Stimulated activated CD8-positive, alpha-beta memory T cell treated with anti-CD3 and anti-CD28 coated beads, Interleukin-15, amount 100 ng/mL, for 1 hour (primary cell): ENCODE data around the gene DPF1.

Experiments used
- DNase-seq: peaks from one replicate; pipeline ENCODE4 v3.0.0-alpha.2; 2020; ENCODE audit warnings: low read depth

Gene DPF1

GRCh38 chr19:38221421-38221820 is 2.6 kb downstream of the DPF1 start:
- DNase-seq = no peak

- DNase-seq = no peak
Measured at GRCh38 chr19:38219221-38219620, 4.8 kb downstream of the DPF1 start.

GRCh38 chr19:38218204-38218603 is 5.8 kb downstream of the DPF1 start:
- DNase-seq = no peak

- DNase-seq = no peak
Measured at GRCh38 chr19:38216785-38217641, 7.0 kb downstream of the DPF1 start.

- peak; percentile 20 for DNase-seq
Measured at GRCh38 chr19:38213911-38214625, 10.0 kb downstream of the DPF1 start.

GRCh38 chr19:38213469-38213868 is 10.6 kb downstream of the DPF1 start:
- no peak for DNase-seq

GRCh38 chr19:38211766-38212165 is 12.3 kb downstream of the DPF1 start:
- DNase-seq = no peak

- no peak for DNase-seq
Measured at GRCh38 chr19:38211151-38211591, 12.9 kb downstream of the DPF1 start.

- DNase-seq = no peak
Measured at GRCh38 chr19:38210458-38210987, 13.5 kb downstream of the DPF1 start.

- no peak for DNase-seq
Measured at GRCh38 chr19:38209671-38210457, 14.2 kb downstream of the DPF1 start.

GRCh38 chr19:38209152-38209551 is 14.9 kb downstream of the DPF1 start:
- no peak for DNase-seq

GRCh38 chr19:38208571-38208970 is 15.5 kb downstream of the DPF1 start:
- no peak for DNase-seq

GRCh38 chr19:38207543-38207942 is 16.5 kb downstream of the DPF1 start:
- DNase-seq = no peak

- no peak for DNase-seq
Measured at GRCh38 chr19:38206928-38207327, 17.1 kb downstream of the DPF1 start.

- DNase-seq = no peak
Measured at GRCh38 chr19:38206006-38206745, 17.8 kb downstream of the DPF1 start.

- no peak for DNase-seq
Measured at GRCh38 chr19:38204728-38205127, 19.3 kb downstream of the DPF1 start.

GRCh38 chr19:38204096-38204495 is 19.9 kb downstream of the DPF1 start:
- no peak for DNase-seq

GRCh38 chr19:38203197-38203596 is 20.8 kb downstream of the DPF1 start:
- no peak for DNase-seq

GRCh38 chr19:38202504-38202903 is 21.5 kb downstream of the DPF1 start:
- no peak for DNase-seq

- DNase-seq = no peak
Measured at GRCh38 chr19:38201731-38202130, 22.3 kb downstream of the DPF1 start.

GRCh38 chr19:38199340-38199739 is 24.7 kb downstream of the DPF1 start:
- DNase-seq = no peak
